NT2/D1 (cell line): ENCODE data around the gene BSN.

ENCODE experiments used
- DNase-seq: peaks from one replicate; pipeline ENCODE4 v3.0.0-alpha.2; 2011; ENCODE audit warnings: low read depth, low spot score
- H3K27me3 ChIP-seq: 2 replicates; pipeline ENCODE4 v1.6.0; 2011; ENCODE audit warnings: mild to moderate bottlenecking; ENCODE audit not compliant: insufficient read length, insufficient read depth
- H3K36me3 ChIP-seq: 2 replicates; pipeline ENCODE4 v1.6.1; 2011; ENCODE audit warnings: mild to moderate bottlenecking, low read length, mixed read lengths; ENCODE audit not compliant: insufficient read depth, insufficient read length
- H3K4me1 ChIP-seq: 2 replicates; pipeline ENCODE4 v1.5.1; 2011; ENCODE audit not compliant: insufficient read depth, insufficient read length
- H3K4me3 ChIP-seq: 2 replicates; pipeline ENCODE4 v1.5.1; 2011; ENCODE audit warnings: low read depth; ENCODE audit not compliant: insufficient read length
- H3K9ac ChIP-seq: 2 replicates; pipeline ENCODE4 v1.6.0; 2011; ENCODE audit warnings: low read depth; ENCODE audit not compliant: insufficient read length
- H3K9me3 ChIP-seq: 2 replicates; pipeline ENCODE4 v1.5.1; 2011; ENCODE audit warnings: mild to moderate bottlenecking, low read length; ENCODE audit not compliant: insufficient read depth
- SUZ12 ChIP-seq: IDR thresholded peaks from 2 replicates; pipeline ENCODE4 v1.6.1; 2011; ENCODE audit not compliant: insufficient read length, insufficient read depth; ENCODE audit errors: extremely low read depth
- YY1 ChIP-seq: IDR thresholded peaks from 2 replicates; pipeline ENCODE4 v1.6.1; 2011; ENCODE audit not compliant: insufficient read length, insufficient read depth
- ZNF274 ChIP-seq: IDR thresholded peaks from 2 replicates; pipeline ENCODE4 v1.6.1; 2011; ENCODE audit warnings: mild to moderate bottlenecking, low read depth, low read length

Gene BSN

GRCh38 chr3:49614936-49615335 is 60.7 kb downstream of the BSN start:
- Histone ChIP-seq H3K4me1 (peaks cover 8% of the 10 kb centered on the region), H3K36me3 (no peaks in the 10 kb centered on the region), H3K9me3 (no peaks in the 10 kb centered on the region), H3K27me3 (no peaks in the 10 kb centered on the region), H3K9ac (no peak overlapping the region), H3K4me3 (no peak overlapping the region)
- DNase-seq, result no peak
- no peak for TF ChIP-seq SUZ12
- TF ChIP-seq ZNF274, result no peak
- no peak for TF ChIP-seq YY1

DNA sequence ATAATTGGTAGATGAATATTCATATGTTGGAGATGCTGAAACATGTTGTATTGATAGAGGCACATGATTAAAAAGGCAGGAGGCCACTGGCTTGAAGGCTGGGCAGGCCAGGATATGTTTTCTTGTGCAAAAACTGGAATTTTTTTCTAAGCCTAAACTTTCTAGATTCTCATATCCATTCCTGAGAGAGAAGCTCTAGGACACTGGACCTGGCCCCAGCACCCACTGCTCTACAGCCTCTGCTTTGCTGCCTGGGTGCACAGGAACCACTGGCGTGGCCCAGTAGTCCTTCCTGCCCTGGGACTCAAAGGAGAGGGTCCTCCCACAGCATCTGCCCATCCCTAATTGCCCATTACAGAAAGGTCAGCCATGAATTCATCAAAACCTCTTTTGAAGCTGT is 61.8 kb downstream of the BSN start:
- TF ChIP-seq ZNF274 (no peak), SUZ12 (no peak), YY1 (no peak)
- Histone ChIP-seq H3K9me3 (no peaks in the 10 kb centered on the region), H3K36me3 (no peaks in the 10 kb centered on the region), H3K4me1 (peaks cover 8% of the 10 kb centered on the region), H3K9ac (no peak overlapping the region), H3K27me3 (no peaks in the 10 kb centered on the region), H3K4me3 (no peak overlapping the region)
- DNase-seq, result no peak

DNA sequence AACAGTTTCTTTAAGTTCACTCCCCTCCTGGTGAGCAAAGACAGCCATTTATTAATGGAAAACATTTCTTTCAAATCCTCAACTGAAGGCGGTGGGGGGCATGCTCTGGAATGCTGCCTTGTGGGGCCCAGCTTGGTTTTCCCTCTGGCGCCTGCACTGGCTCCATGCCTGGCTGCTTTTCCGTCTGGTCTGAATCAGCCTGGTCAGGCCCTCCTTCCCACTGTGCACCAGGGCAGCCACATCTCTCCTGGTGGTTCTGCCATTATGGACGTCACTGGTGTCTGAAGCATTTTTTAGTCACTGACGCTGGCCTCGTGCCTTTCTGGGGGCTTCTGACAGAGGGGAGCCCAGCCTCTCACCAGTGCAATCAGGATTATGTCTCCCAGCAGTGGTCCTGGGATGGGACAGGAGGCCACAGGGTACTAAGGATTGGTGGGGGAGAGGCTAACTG is 62.2 kb downstream of the BSN start:
- H3K9ac ChIP-seq, result no peak overlapping the region
- no peaks in the 10 kb centered on the region for H3K36me3 ChIP-seq
- TF ChIP-seq SUZ12 (no peak), ZNF274 (no peak), YY1 (no peak)
- H3K4me1 ChIP-seq, result peaks cover 8% of the 10 kb centered on the region
- H3K4me3 ChIP-seq, result no peak overlapping the region
- no peaks in the 10 kb centered on the region for H3K9me3 ChIP-seq
- peak; percentile 48 for DNase-seq
- H3K27me3 ChIP-seq, result no peaks in the 10 kb centered on the region

GRCh38 chr3:49617390-49618013 is 63.2 kb downstream of the BSN start:
- H3K27me3 ChIP-seq, result no peaks in the 10 kb centered on the region
- H3K4me1 ChIP-seq, result peaks cover 8% of the 10 kb centered on the region
- no peak for DNase-seq
- H3K9ac ChIP-seq, result no peak overlapping the region
- H3K36me3 ChIP-seq, result no peaks in the 10 kb centered on the region
- no peak for TF ChIP-seq ZNF274
- TF ChIP-seq YY1, result no peak
- TF ChIP-seq SUZ12, result no peak
- H3K9me3 ChIP-seq, result no peaks in the 10 kb centered on the region
- H3K4me3 ChIP-seq, result no peak overlapping the region

GRCh38 chr3:49618412-49618811 is 64.1 kb downstream of the BSN start:
- no peak overlapping the region for H3K9ac ChIP-seq
- H3K9me3 ChIP-seq, result no peaks in the 10 kb centered on the region
- no peaks in the 10 kb centered on the region for H3K27me3 ChIP-seq
- no peak for TF ChIP-seq YY1
- no peak for TF ChIP-seq ZNF274
- TF ChIP-seq SUZ12, result no peak
- DNase-seq, result no peak
- peaks cover 8% of the 10 kb centered on the region for H3K4me1 ChIP-seq
- H3K4me3 ChIP-seq, result no peak overlapping the region
- no peaks in the 10 kb centered on the region for H3K36me3 ChIP-seq

GRCh38 chr3:49619649-49620048 is 65.4 kb downstream of the BSN start:
- no peaks in the 10 kb centered on the region for H3K9me3 ChIP-seq
- no peaks in the 10 kb centered on the region for H3K36me3 ChIP-seq
- no peak for DNase-seq
- H3K4me1 ChIP-seq, result peaks cover 8% of the 10 kb centered on the region
- no peak overlapping the region for H3K9ac ChIP-seq
- no peak overlapping the region for H3K4me3 ChIP-seq
- TF ChIP-seq YY1 (no peak), ZNF274 (no peak), SUZ12 (no peak)
- H3K27me3 ChIP-seq, result no peaks in the 10 kb centered on the region

- Histone ChIP-seq H3K4me1 (peaks cover 8% of the 10 kb centered on the region), H3K9me3 (no peaks in the 10 kb centered on the region), H3K4me3 (no peak overlapping the region), H3K36me3 (no peaks in the 10 kb centered on the region), H3K9ac (no peak overlapping the region), H3K27me3 (no peaks in the 10 kb centered on the region)
- TF ChIP-seq ZNF274 (no peak), SUZ12 (no peak), YY1 (no peak)
- no peak for DNase-seq
Observed at GRCh38 chr3:49620728-49621127, 66.5 kb downstream of the BSN start.

DNA sequence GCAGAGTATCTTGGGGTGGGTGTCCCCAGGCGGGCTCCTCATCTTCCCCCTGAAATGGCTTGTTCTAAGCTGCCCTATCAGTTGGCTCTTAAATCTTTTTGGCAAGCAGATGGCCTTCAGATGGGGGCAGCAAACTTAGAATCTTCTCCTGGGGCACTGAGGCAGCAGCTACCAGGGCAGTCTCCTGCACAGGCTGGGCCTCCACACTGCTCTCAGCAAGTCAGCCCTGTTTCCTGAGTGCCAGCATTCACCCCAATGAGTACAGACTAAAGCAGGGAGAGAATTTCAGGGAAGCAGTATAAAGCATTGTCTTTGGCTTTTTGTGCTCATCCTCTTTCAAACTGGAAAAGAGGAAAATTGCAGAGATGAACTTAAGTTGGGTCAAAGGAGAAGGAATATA is 68.8 kb downstream of the BSN start:
- H3K27me3 ChIP-seq, result no peaks in the 10 kb centered on the region
- no peaks in the 10 kb centered on the region for H3K9me3 ChIP-seq
- no peak for TF ChIP-seq YY1
- no peak for TF ChIP-seq SUZ12
- no peak for TF ChIP-seq ZNF274
- no peaks in the 10 kb centered on the region for H3K4me1 ChIP-seq
- no peak for DNase-seq
- no peak overlapping the region for H3K4me3 ChIP-seq
- no peak overlapping the region for H3K9ac ChIP-seq
- H3K36me3 ChIP-seq, result no peaks in the 10 kb centered on the region
